Jurkat, Clone E6-1 (cell line): ENCODE measurements around the gene HOXC11.
A peak's percentile ranks its signal among the peaks of the same experiment; 100 is the strongest.

Experiments used
- DNase-seq: peaks from one replicate; pipeline ENCODE4 v3.0.0-alpha.2; 2011; ENCODE audit warnings: low read depth, low spot score
- H3K4me3 ChIP-seq: 2 replicates; pipeline ENCODE4 v1.5.1; 2011; ENCODE audit warnings: mild to moderate bottlenecking, low read length, control low read depth, moderate library complexity

The HOXC11 gene

GRCh38 chr12:54015018-54015931 lies 42.3 kb downstream of the HOXC11 start:
- no peak overlapping the region for H3K4me3 ChIP-seq
- no peak for DNase-seq

GRCh38 chr12:54016051-54016450 lies 43.1 kb downstream of the HOXC11 start:
- H3K4me3 ChIP-seq, result no peak overlapping the region

GRCh38 chr12:54016478-54016964 lies 43.6 kb downstream of the HOXC11 start:
- H3K4me3 ChIP-seq, result peak overlapping the region; percentile 86
- no peak for DNase-seq

More at GRCh38 chr12:54016051-54016450, 43.1 kb downstream of the HOXC11 start:
- no peak for DNase-seq

GRCh38 chr12:54017027-54017788 lies 44.3 kb downstream of the HOXC11 start:
- DNase-seq, result no peak
- H3K4me3 ChIP-seq, result peak overlapping the region; percentile 86

GRCh38 chr12:54017878-54018467 lies 45.0 kb downstream of the HOXC11 start:
- DNase-seq, result peak; percentile 95
- peak overlapping the region; percentile 86 for H3K4me3 ChIP-seq

- H3K4me3 ChIP-seq, result peak overlapping the region; percentile 86
Observed at GRCh38 chr12:54018468-54018984, 45.6 kb downstream of the HOXC11 start.

GRCh38 chr12:54019091-54019811 lies 46.3 kb downstream of the HOXC11 start:
- H3K4me3 ChIP-seq, result no peak overlapping the region
- no peak for DNase-seq

More at GRCh38 chr12:54018468-54018984, 45.6 kb downstream of the HOXC11 start:
- DNase-seq, result no peak

GRCh38 chr12:54019924-54020590 lies 47.1 kb downstream of the HOXC11 start:
- H3K4me3 ChIP-seq, result no peak overlapping the region
- DNase-seq, result no peak

GRCh38 chr12:54020591-54021405 lies 47.9 kb downstream of the HOXC11 start:
- H3K4me3 ChIP-seq, result no peak overlapping the region
- DNase-seq, result no peak

- no peak overlapping the region for H3K4me3 ChIP-seq
- no peak for DNase-seq
Observed at GRCh38 chr12:54021432-54022013, 48.6 kb downstream of the HOXC11 start.

- H3K4me3 ChIP-seq, result no peak overlapping the region
- DNase-seq, result no peak
Observed at GRCh38 chr12:54022960-54023884, 50.3 kb downstream of the HOXC11 start.

GRCh38 chr12:54024127-54024526 lies 51.2 kb downstream of the HOXC11 start:
- H3K4me3 ChIP-seq, result no peak overlapping the region
- no peak for DNase-seq

GRCh38 chr12:54024581-54025305 lies 51.8 kb downstream of the HOXC11 start:
- DNase-seq, result no peak
- H3K4me3 ChIP-seq, result no peak overlapping the region

GRCh38 chr12:54025499-54026405 lies 52.8 kb downstream of the HOXC11 start:
- no peak overlapping the region for H3K4me3 ChIP-seq
- DNase-seq, result no peak
